SK-N-SH (cell line): ENCODE results near the gene ARL8A. TPM values are rescaled to one million over a fixed set of nuclear protein-coding genes. Genes with fewer than 3 reads are reported as not detected.

Source experiments
- CTCF ChIA-PET: fragments of 300-600, 350-600 bp; formaldehyde crosslinking; extraction: SDS; loops from one replicate; lab custom pipeline; 2021; lab: Yijun Ruan, JAX
- POLR2A ChIA-PET: fragments of 350-600 bp; sonication (Branson Sonifier 250); formaldehyde crosslinking; extraction: SDS; loops from one replicate; lab custom pipeline; 2020; ENCODE audit warnings: antibody characterized with exemption, inconsistent platforms; lab: Yijun Ruan, JAX
- DNase-seq: peaks from one replicate; pipeline ENCODE4 v3.0.0; 2012
- H2AFZ ChIP-seq: fragments of 200-600 bp; sonication (generic); 2 replicates; pipeline ENCODE4 v1.8.1; 2016; ENCODE audit warnings: antibody characterized with exemption, mild to moderate bottlenecking, low read depth
- H3F3A ChIP-seq: fragments of 200-600 bp; sonication (generic); replicated peaks from 2 replicates; pipeline ENCODE3; 2016; ENCODE audit warnings: antibody characterized with exemption, mild to moderate bottlenecking; ENCODE audit not compliant: insufficient read depth
- H3K27ac ChIP-seq, 2 experiments: fragments of 200-500 bp in 1 of 2; fragments of 200-600 bp in 1 of 2; sonication (Bioruptor generic) in 1 of 2; sonication (generic), shearing (Covaris generic) in 1 of 2; 2 replicates each; pipeline versions ENCODE4 v1.5.1 to v1.6.1; 2014 to 2016; ENCODE audit warnings: low read depth in 2 of 2, inconsistent platforms in 1 of 2, low read length in 1 of 2, mild to moderate bottlenecking in 1 of 2, mixed read lengths in 1 of 2
- H3K27me3 ChIP-seq: fragments of 200-600 bp; sonication (generic), shearing (Covaris generic); 2 replicates; pipeline ENCODE4 v1.6.1; 2016; ENCODE audit warnings: mixed run types; ENCODE audit not compliant: insufficient read depth
- H3K36me3 ChIP-seq, 2 experiments: fragments of 200-500 bp in 1 of 2; fragments of 200-600 bp in 1 of 2; sonication (Bioruptor generic) in 1 of 2; sonication (generic) in 1 of 2; replicated peaks in 1 of 2; 2 replicates each; pipeline versions ENCODE3 to v1.5.1; 2014 to 2016; ENCODE audit warnings: low read length in 1 of 2, mild to moderate bottlenecking in 1 of 2; ENCODE audit not compliant: insufficient read depth in 2 of 2, control insufficient read depth in 1 of 2
- H3K4me1 ChIP-seq, 2 experiments: fragments of 200-500 bp in 1 of 2; fragments of 200-600 bp in 1 of 2; sonication (Bioruptor generic) in 1 of 2; sonication (generic), shearing (Covaris generic) in 1 of 2; 2 replicates each; pipeline versions ENCODE4 v1.5.1 to v1.6.1; 2014 to 2016; ENCODE audit warnings: low read depth in 1 of 2, low read length in 1 of 2, mixed run types in 1 of 2; ENCODE audit not compliant: insufficient read depth in 2 of 2, control insufficient read depth in 1 of 2
- H3K4me2 ChIP-seq: fragments of 200-600 bp; sonication (generic), shearing (Covaris generic); 2 replicates; pipeline ENCODE4 v1.6.1; 2017; ENCODE audit warnings: mixed run types
- H3K4me3 ChIP-seq, 2 experiments: fragments of 200-500 bp in 1 of 2; fragments of 200-600 bp in 1 of 2; sonication (Bioruptor generic) in 1 of 2; sonication (generic), shearing (Covaris generic) in 1 of 2; 2 replicates each; pipeline versions ENCODE4 v1.5.1 to v1.8.1; 2014 to 2016; ENCODE audit warnings: low read depth in 2 of 2, inconsistent platforms in 1 of 2, low read length in 1 of 2, mild to moderate bottlenecking in 1 of 2, mixed read lengths in 1 of 2, moderate library complexity in 1 of 2
- H3K79me2 ChIP-seq: fragments of 200-600 bp; sonication (generic); 2 replicates; pipeline ENCODE4 v1.8.1; 2017; ENCODE audit warnings: mild to moderate bottlenecking; ENCODE audit not compliant: insufficient read depth
- H3K9ac ChIP-seq: fragments of 200-600 bp; sonication (generic); 2 replicates; pipeline ENCODE4 v1.6.1; 2017; ENCODE audit warnings: mixed run types
- H3K9me2 ChIP-seq: fragments of 200-600 bp; sonication (generic); 2 replicates; pipeline ENCODE4 v1.6.1; 2017; ENCODE audit warnings: mixed run types
- H3K9me3 ChIP-seq: fragments of 200-600 bp; sonication (generic); 2 replicates; pipeline ENCODE4 v1.6.1; 2017; ENCODE audit warnings: mixed run types, mild to moderate bottlenecking, moderate library complexity
- H4K20me1 ChIP-seq: fragments of 200-600 bp; sonication (generic); 2 replicates; pipeline ENCODE4 v1.6.1; 2017; ENCODE audit warnings: mild to moderate bottlenecking, mixed run types; ENCODE audit not compliant: insufficient read depth
- CTCF ChIP-seq: fragments of 200-600 bp; sonication (generic); IDR thresholded peaks from 2 replicates; pipeline ENCODE4 v1.6.1; 2017; ENCODE audit warnings: antibody characterized with exemption, mild to moderate bottlenecking, moderate library complexity
- ELF1 ChIP-seq: IDR thresholded peaks from 2 replicates; pipeline ENCODE4 v1.4.0; 2012
- FOXM1 ChIP-seq: IDR thresholded peaks from 2 replicates; pipeline ENCODE4 v1.4.0; 2012; ENCODE audit warnings: low read depth, mild to moderate bottlenecking
- MXI1 ChIP-seq: IDR thresholded peaks from 2 replicates; pipeline ENCODE4 v1.6.1; 2012; ENCODE audit warnings: mild to moderate bottlenecking, low read depth, low read length, improper control_type of control experiment
- RAD21 ChIP-seq: IDR thresholded peaks from 2 replicates; pipeline ENCODE4 v1.6.1; 2012; ENCODE audit warnings: mild to moderate bottlenecking, low read length
- RCOR1 ChIP-seq: fragments of 150-350 bp; IDR thresholded peaks from 2 replicates; pipeline ENCODE4 v1.6.1; 2017; ENCODE audit warnings: antibody characterized with exemption, low read length
- REST ChIP-seq: IDR thresholded peaks from 2 replicates; pipeline ENCODE4 v1.6.1; 2012; ENCODE audit warnings: mild to moderate bottlenecking, low read depth, low read length, moderate library complexity
- RFX5 ChIP-seq: IDR thresholded peaks from 2 replicates; pipeline ENCODE4 v1.6.1; 2012; ENCODE audit warnings: mild to moderate bottlenecking, improper control_type of control experiment, low read length
- SIN3A ChIP-seq: IDR thresholded peaks from 2 replicates; pipeline ENCODE4 v1.6.1; 2012; ENCODE audit warnings: low read depth, mild to moderate bottlenecking, low read length, moderate library complexity, borderline replicate concordance
- SMC3 ChIP-seq: IDR thresholded peaks from 2 replicates; pipeline ENCODE4 v1.6.1; 2012; ENCODE audit warnings: low read depth, low read length, improper control_type of control experiment
- TAF1 ChIP-seq: IDR thresholded peaks from 2 replicates; pipeline ENCODE4 v1.6.1; 2012; ENCODE audit warnings: low read depth, mild to moderate bottlenecking, low read length, moderate library complexity, borderline replicate concordance
- TCF12 ChIP-seq: IDR thresholded peaks from 2 replicates; pipeline ENCODE4 v1.4.0; 2012
- TEAD4 ChIP-seq: IDR thresholded peaks from 2 replicates; pipeline ENCODE4 v1.4.0; 2012; ENCODE audit warnings: mild to moderate bottlenecking, borderline replicate concordance; ENCODE audit not compliant: insufficient read depth
- YY1 ChIP-seq: IDR thresholded peaks from 2 replicates; pipeline ENCODE4 v1.4.0; 2012; ENCODE audit warnings: low read depth, mild to moderate bottlenecking
- WGBS: methylation state at CpG from one replicate; pipeline ENCODE4 v1.1.6; 2017; ENCODE audit warnings: low lambda C conversion rate; 5-methylcytosine and 5-hydroxymethylcytosine counted together
- polyA plus RNA-seq, 3 experiments: library from polyadenylated mRNA; depleted of rRNA; stranded (reverse); fragments of >200 nt; gene quantifications; 2 replicates each; pipeline ENCODE4 v1.2.3, GENCODE V29; 2012
- TF ChIP-seq, protein P1 (sequence below): IDR thresholded peaks from 2 replicates; pipeline ENCODE4 v1.4.0; 2012; ENCODE audit warnings: low read depth, borderline replicate concordance

Gene ARL8A
- polyA plus RNA-seq, 1 of the 3 experiments (the other 2 are of a cell fraction), result 66.9 TPM

DNA sequence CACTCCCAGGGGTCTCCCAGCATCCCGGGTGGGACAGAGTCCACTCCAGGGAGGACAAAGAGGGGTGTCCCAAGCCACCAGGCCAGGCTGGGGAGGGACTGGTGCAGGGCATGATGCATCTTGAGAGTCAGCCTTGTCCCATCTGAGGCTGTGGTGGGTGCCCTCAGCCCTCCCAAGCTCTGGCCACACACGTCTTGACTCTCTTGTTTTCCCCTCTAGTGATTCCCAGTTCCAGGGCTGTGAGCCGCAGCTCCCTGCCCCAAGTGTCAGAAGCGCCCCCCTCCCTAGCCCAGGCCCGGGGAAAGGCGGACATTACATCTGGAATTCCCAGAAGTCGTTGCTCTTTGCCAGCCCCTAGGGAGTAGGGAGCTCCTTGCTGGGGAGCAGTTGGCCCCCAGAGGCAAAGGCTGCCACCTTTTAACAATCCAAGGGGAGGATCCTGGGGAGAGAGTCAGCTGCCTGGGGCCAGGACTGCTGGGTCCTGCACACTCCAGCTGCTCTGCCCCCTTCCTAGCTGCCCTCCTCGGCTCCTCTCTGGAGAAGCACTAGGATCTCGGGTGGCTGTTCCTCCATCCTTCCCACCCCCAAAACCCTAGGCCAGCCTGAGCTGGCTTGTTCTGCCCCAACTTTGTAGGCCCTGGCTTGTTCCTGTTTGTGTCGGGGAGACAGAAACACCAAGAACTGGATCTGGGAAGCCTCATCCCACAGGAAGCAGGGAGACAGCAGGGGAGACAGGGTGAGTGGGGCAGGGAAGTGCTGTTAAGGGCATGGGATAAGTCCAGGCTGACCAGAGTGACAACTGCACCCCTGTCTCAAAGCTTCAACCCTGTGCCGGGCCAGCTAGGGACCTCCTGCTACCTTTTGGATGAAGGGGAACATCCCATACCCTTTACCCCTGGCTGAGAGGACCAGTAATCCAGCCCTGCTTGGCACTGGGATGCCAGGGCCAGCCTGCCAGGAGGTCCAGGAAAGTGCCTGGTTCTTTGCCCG is 19.0 kb upstream of the ARL8A start:
- no peaks in the 10 kb centered on the region for H3K79me2 ChIP-seq
- no peak overlapping the region for H3K4me2 ChIP-seq
- H3K4me3 ChIP-seq, result no peak overlapping the region
- H3K27ac ChIP-seq, result peak overlapping the region in 1 of 2 experiments; percentile 19; a peak in 1 of 4 replicates
- H4K20me1 ChIP-seq, result no peaks in the 10 kb centered on the region
- no peaks in the 10 kb centered on the region for H3K36me3 ChIP-seq
- ChIA-PET CTCF (interaction anchor here (0.8 to 2.4 kb wide), 9 partner anchors 9 to 268 kb away, joined by 3 to 11 read pairs (median 3); partner anchors contain the start of genes GPR37L1 and LGR6), POLR2A (interaction anchor here (0.5 to 1.2 kb wide), 2 partner anchors 10 to 378 kb away, joined by 3 read pairs; no protein-coding TSS in a partner anchor)
- H2AFZ ChIP-seq, result no peak overlapping the region
- no peaks in the 10 kb centered on the region for H3K9me2 ChIP-seq
- no peaks in the 10 kb centered on the region for H3F3A ChIP-seq
- H3K4me1 ChIP-seq, result peaks cover 0 to 52% of the 10 kb centered on the region in 2 experiments; a peak in 1 of 4 replicates
- H3K27me3 ChIP-seq, result no peaks in the 10 kb centered on the region
- DNase-seq, result no peak
- no peak overlapping the region for H3K9ac ChIP-seq
- WGBS, result 55% methylated on average over 6 of the region's 12 CpGs
- no peaks in the 10 kb centered on the region for H3K9me3 ChIP-seq
- TF ChIP-seq YY1, result no peak
- TF ChIP-seq FOXM1, result no peak
- no peak for TF ChIP-seq SIN3A
- TF ChIP-seq CTCF, result no peak
- TF ChIP-seq, protein P1, sequence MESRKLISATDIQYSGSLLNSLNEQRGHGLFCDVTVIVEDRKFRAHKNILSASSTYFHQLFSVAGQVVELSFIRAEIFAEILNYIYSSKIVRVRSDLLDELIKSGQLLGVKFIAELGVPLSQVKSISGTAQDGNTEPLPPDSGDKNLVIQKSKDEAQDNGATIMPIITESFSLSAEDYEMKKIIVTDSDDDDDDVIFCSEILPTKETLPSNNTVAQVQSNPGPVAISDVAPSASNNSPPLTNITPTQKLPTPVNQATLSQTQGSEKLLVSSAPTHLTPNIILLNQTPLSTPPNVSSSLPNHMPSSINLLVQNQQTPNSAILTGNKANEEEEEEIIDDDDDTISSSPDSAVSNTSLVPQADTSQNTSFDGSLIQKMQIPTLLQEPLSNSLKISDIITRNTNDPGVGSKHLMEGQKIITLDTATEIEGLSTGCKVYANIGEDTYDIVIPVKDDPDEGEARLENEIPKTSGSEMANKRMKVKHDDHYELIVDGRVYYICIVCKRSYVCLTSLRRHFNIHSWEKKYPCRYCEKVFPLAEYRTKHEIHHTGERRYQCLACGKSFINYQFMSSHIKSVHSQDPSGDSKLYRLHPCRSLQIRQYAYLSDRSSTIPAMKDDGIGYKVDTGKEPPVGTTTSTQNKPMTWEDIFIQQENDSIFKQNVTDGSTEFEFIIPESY, result no peak
- TF ChIP-seq RAD21, result no peak
- TF ChIP-seq TCF12, result no peak
- no peak for TF ChIP-seq TAF1
- TF ChIP-seq TEAD4, result no peak
- no peak for TF ChIP-seq SMC3
- TF ChIP-seq MXI1, result no peak
- TF ChIP-seq ELF1, result no peak
- no peak for TF ChIP-seq RFX5
- no peak for TF ChIP-seq REST
- no peak for TF ChIP-seq RCOR1
